H9 (cell line): ENCODE data around the gene KRTAP4-6. TPM values are rescaled to one million over a fixed set of nuclear protein-coding genes. Genes with fewer than 3 reads are reported as not detected.

Experiments used
- DNase-seq: peaks from one replicate; pipeline ENCODE4 v3.0.0-alpha.2; 2017
- H2AFZ ChIP-seq: one replicate; pipeline ENCODE4 v1.6.1; 2013; ENCODE audit warnings: mild to moderate bottlenecking, low read length, control low read depth, moderate library complexity
- H2AK5ac ChIP-seq: 2 replicates; pipeline ENCODE4 v1.6.1; 2013; ENCODE audit warnings: low read length, control low read depth, mixed read lengths; ENCODE audit not compliant: insufficient read length
- H2BK120ac ChIP-seq: one replicate; pipeline ENCODE4 v1.6.1; 2013; ENCODE audit warnings: low read depth, mild to moderate bottlenecking, low read length, control low read depth, inconsistent platforms; ENCODE audit not compliant: poor library complexity, severe bottlenecking
- H2BK12ac ChIP-seq: 2 replicates; pipeline ENCODE4 v1.6.1; 2013; ENCODE audit warnings: low read length, control low read depth, mixed read lengths, low read depth; ENCODE audit not compliant: insufficient read length
- H2BK15ac ChIP-seq: 2 replicates; pipeline ENCODE4 v1.6.1; 2013; ENCODE audit warnings: low read depth, low read length, control low read depth
- H2BK20ac ChIP-seq: one replicate; pipeline ENCODE4 v1.6.1; 2013; ENCODE audit warnings: low read depth, mild to moderate bottlenecking, low read length, control low read depth, inconsistent platforms; ENCODE audit not compliant: poor library complexity, severe bottlenecking
- H2BK5ac ChIP-seq: 2 replicates; pipeline ENCODE4 v1.6.1; 2013; ENCODE audit warnings: low read length, control low read depth, mixed read lengths; ENCODE audit not compliant: insufficient read length
- H3K14ac ChIP-seq: 2 replicates; pipeline ENCODE4 v1.6.1; 2013; ENCODE audit warnings: low read length, control low read depth; ENCODE audit not compliant: insufficient read depth
- H3K18ac ChIP-seq: 2 replicates; pipeline ENCODE4 v1.6.1; 2013; ENCODE audit warnings: low read depth, mild to moderate bottlenecking, mixed read lengths, low read length, control low read depth; ENCODE audit not compliant: insufficient read length
- H3K23ac ChIP-seq: 2 replicates; pipeline ENCODE4 v1.6.1; 2013; ENCODE audit warnings: low read length, control low read depth, mixed read lengths, low read depth; ENCODE audit not compliant: insufficient read length
- H3K23me2 ChIP-seq: 2 replicates; pipeline ENCODE4 v1.6.1; 2013; ENCODE audit warnings: low read depth, mild to moderate bottlenecking, mixed read lengths, low read length, control low read depth; ENCODE audit not compliant: insufficient read length, poor library complexity, severe bottlenecking
- H3K27ac ChIP-seq: 2 replicates; pipeline ENCODE4 v1.5.1; 2013; ENCODE audit warnings: low read length, control low read depth, mixed read lengths, low read depth; ENCODE audit not compliant: insufficient read length
- H3K27me3 ChIP-seq: 2 replicates; pipeline ENCODE4 v1.6.1; 2013; ENCODE audit warnings: low read length, control low read depth, inconsistent platforms; ENCODE audit not compliant: insufficient read depth
- H3K4ac ChIP-seq: 2 replicates; pipeline ENCODE4 v1.6.1; 2013; ENCODE audit warnings: low read depth, mild to moderate bottlenecking, control low read depth, inconsistent platforms, low read length, moderate library complexity
- H3K4me1 ChIP-seq: 2 replicates; pipeline ENCODE4 v1.6.1; 2013; ENCODE audit warnings: low read length, control low read depth, inconsistent platforms; ENCODE audit not compliant: insufficient read depth
- H3K4me2 ChIP-seq: 2 replicates; pipeline ENCODE4 v1.6.1; 2013; ENCODE audit warnings: low read length, control low read depth, mixed read lengths; ENCODE audit not compliant: insufficient read length, insufficient read depth
- H3K56ac ChIP-seq: 2 replicates; pipeline ENCODE4 v1.6.1; 2013; ENCODE audit warnings: low read depth, mild to moderate bottlenecking, mixed read lengths, low read length, control low read depth; ENCODE audit not compliant: insufficient read length
- H3K79me1 ChIP-seq: 2 replicates; pipeline ENCODE4 v1.6.1; 2013; ENCODE audit warnings: low read depth, mild to moderate bottlenecking, moderate library complexity, low read length, control low read depth, inconsistent platforms; ENCODE audit not compliant: insufficient read depth, poor library complexity, severe bottlenecking
- H3K79me2 ChIP-seq: 2 replicates; pipeline ENCODE4 v1.6.1; 2013; ENCODE audit warnings: low read length, control low read depth, inconsistent platforms; ENCODE audit not compliant: insufficient read depth
- H3K9ac ChIP-seq: 2 replicates; pipeline ENCODE4 v1.6.1; 2013; ENCODE audit warnings: low read length, control low read depth, mixed read lengths; ENCODE audit not compliant: insufficient read length; ENCODE audit errors: extremely low read depth
- H3K9me3 ChIP-seq: one replicate; pipeline ENCODE4 v1.6.1; 2013; ENCODE audit warnings: low read depth, low read length, inconsistent platforms; ENCODE audit not compliant: control insufficient read depth
- H3T11ph ChIP-seq: one replicate; pipeline ENCODE4 v1.6.1; 2013; ENCODE audit warnings: mild to moderate bottlenecking, low read length, control low read depth, inconsistent platforms
- H4K20me1 ChIP-seq: one replicate; pipeline ENCODE4 v1.6.1; 2013; ENCODE audit not compliant: control insufficient read depth, insufficient read length, insufficient read depth
- H4K5ac ChIP-seq: 2 replicates; pipeline ENCODE4 v1.6.1; 2013; ENCODE audit warnings: low read depth, mild to moderate bottlenecking, mixed read lengths, low read length, control low read depth; ENCODE audit not compliant: insufficient read length
- H4K8ac ChIP-seq: replicated peaks from 2 replicates; pipeline ENCODE4 v1.6.1; 2013; ENCODE audit warnings: low read length, control low read depth, mixed read lengths, low read depth; ENCODE audit not compliant: insufficient read length
- H4K91ac ChIP-seq: 2 replicates; pipeline ENCODE4 v1.6.1; 2013; ENCODE audit warnings: low read depth, mild to moderate bottlenecking, moderate library complexity, mixed read lengths, low read length, control low read depth; ENCODE audit not compliant: insufficient read length
- H3K27ac Mint-ChIP-seq, 3 experiments: 2 replicates in 2 of 3; 3 replicates in 1 of 3; pipeline ENCODE4 v1.8.0; 2020 to 2021; ENCODE audit warnings: mixed read lengths in 3 of 3, mild to moderate bottlenecking in 1 of 3, moderate library complexity in 1 of 3
- H3K27me3 Mint-ChIP-seq: 2 replicates; pipeline ENCODE4 v1.8.0; 2021; ENCODE audit warnings: low read depth, mild to moderate bottlenecking, moderate library complexity, mixed read lengths
- H3K36me3 Mint-ChIP-seq, 3 experiments: 2 replicates in 2 of 3; 3 replicates in 1 of 3; pipeline ENCODE4 v1.8.0; 2020 to 2021; ENCODE audit warnings: low read depth in 3 of 3, mixed read lengths in 3 of 3; ENCODE audit not compliant: insufficient read depth in 1 of 3
- H3K4me1 Mint-ChIP-seq, 2 experiments: 2 replicates each; pipeline ENCODE4 v1.8.0; 2020; ENCODE audit warnings: mixed read lengths in 2 of 2
- H3K4me3 Mint-ChIP-seq, 2 experiments: 2 replicates in 1 of 2; 3 replicates in 1 of 2; pipeline ENCODE4 v1.8.0; 2020 to 2021; ENCODE audit warnings: mild to moderate bottlenecking in 2 of 2, mixed read lengths in 2 of 2, moderate library complexity in 1 of 2
- H3K9me3 Mint-ChIP-seq, 2 experiments: 2 replicates in 1 of 2; 3 replicates in 1 of 2; pipeline ENCODE4 v1.8.0; 2020; ENCODE audit warnings: mild to moderate bottlenecking in 2 of 2, mixed read lengths in 2 of 2, moderate library complexity in 1 of 2
- CTCF ChIP-seq: fragments of 200-600 bp; sonication (generic); conservative IDR thresholded peaks from 3 replicates; pipeline ENCODE4 v1.8.0; 2021; ENCODE audit warnings: antibody characterized with exemption, mild to moderate bottlenecking
- WGBS: extraction: QIAGEN DNeasy Blood & Tissue Kit; methylation state at CpG from one replicate; pipeline ENCODE4 v1.1.7; 2013; ENCODE audit warnings: missing lambda C conversion rate, low lambda C conversion rate, mixed read lengths; ENCODE audit not compliant: insufficient read length; ENCODE audit errors: extremely low coverage; 5-methylcytosine and 5-hydroxymethylcytosine counted together
- total RNA-seq: library from RNA; stranded (reverse); gene quantifications from 2 replicates; pipeline ENCODE4 v1.2.1, GENCODE V29; 2021

KRTAP4-6 gene
- total RNA-seq, 1 experiment from 2014 or later, result not detected

GRCh38 chr17:41178341-41178740 is 38.0 kb upstream of the KRTAP4-6 start:
- Histone ChIP-seq H3K27me3 (no peaks in the 10 kb centered on the region), H3K4me1 (no peaks in the 10 kb centered on the region), H2AK5ac (no peak overlapping the region), H3K14ac (no peak overlapping the region), H4K20me1 (no peaks in the 10 kb centered on the region), H4K91ac (no peak overlapping the region), H2BK120ac (no peak overlapping the region), H2BK20ac (no peak overlapping the region), H3K9me3 (no peaks in the 10 kb centered on the region), H2BK12ac (no peak overlapping the region), H2BK15ac (no peak overlapping the region), H3K23me2 (no peaks in the 10 kb centered on the region), H3K79me1 (no peaks in the 10 kb centered on the region), H3K9ac (no peak overlapping the region), H3K18ac (no peak overlapping the region), H2AFZ (no peak overlapping the region), H3K79me2 (no peaks in the 10 kb centered on the region), H3K4me2 (no peak overlapping the region), H2BK5ac (no peak overlapping the region), H3K27ac (no peak overlapping the region), H3K4ac (no peak overlapping the region), H3K23ac (no peak overlapping the region), H3T11ph (no peak overlapping the region), H4K8ac (no peak overlapping the region), H4K5ac (no peak overlapping the region), H3K56ac (no peak overlapping the region)
- no peak overlapping the region for H3K4me3 Mint-ChIP-seq
- no peak overlapping the region for H3K27ac Mint-ChIP-seq
- DNase-seq, result no peak
- no peaks in the 10 kb centered on the region; the same call in 1 of the 2 replicates for H3K27me3 Mint-ChIP-seq
- H3K9me3 Mint-ChIP-seq, result no peaks in the 10 kb centered on the region; a peak in 2 of 5 replicates
- no CpG with 5 or more reads among the region's 3 CpGs for WGBS
- no peak for TF ChIP-seq CTCF
- H3K4me1 Mint-ChIP-seq, result 0 out of 4 replicates have a peak, but pooled peaks cover 0 to 3% of the 10 kb centered on the region in 2 experiments
- H3K36me3 Mint-ChIP-seq, result no peaks in the 10 kb centered on the region
